Fibroblast of mammary gland (primary cell): ENCODE data around the gene TKTL1.
A peak's percentile ranks its signal among the peaks of the same experiment; 100 is the strongest.

Experiments
- DNase-seq: peaks from one replicate; pipeline ENCODE4 v3.0.0-alpha.2; 2010; ENCODE audit warnings: low read depth
- H3K4me3 ChIP-seq: 2 replicates; pipeline ENCODE4 v1.5.1; 2011; ENCODE audit warnings: low read depth, mild to moderate bottlenecking, low read length, moderate library complexity; ENCODE audit not compliant: control insufficient read depth
- TF ChIP-seq, protein P1 (sequence below): conservative IDR thresholded peaks from 2 replicates; pipeline ENCODE4 v1.5.1; 2011; ENCODE audit warnings: low read depth, low read length, inconsistent platforms; ENCODE audit not compliant: control insufficient read depth, insufficient read depth

Gene TKTL1

GRCh38 chrX:154315416-154315815 lies 19.8 kb downstream of the TKTL1 start:
- no peak overlapping the region for H3K4me3 ChIP-seq
- DNase-seq = no peak
- TF ChIP-seq, protein P1, sequence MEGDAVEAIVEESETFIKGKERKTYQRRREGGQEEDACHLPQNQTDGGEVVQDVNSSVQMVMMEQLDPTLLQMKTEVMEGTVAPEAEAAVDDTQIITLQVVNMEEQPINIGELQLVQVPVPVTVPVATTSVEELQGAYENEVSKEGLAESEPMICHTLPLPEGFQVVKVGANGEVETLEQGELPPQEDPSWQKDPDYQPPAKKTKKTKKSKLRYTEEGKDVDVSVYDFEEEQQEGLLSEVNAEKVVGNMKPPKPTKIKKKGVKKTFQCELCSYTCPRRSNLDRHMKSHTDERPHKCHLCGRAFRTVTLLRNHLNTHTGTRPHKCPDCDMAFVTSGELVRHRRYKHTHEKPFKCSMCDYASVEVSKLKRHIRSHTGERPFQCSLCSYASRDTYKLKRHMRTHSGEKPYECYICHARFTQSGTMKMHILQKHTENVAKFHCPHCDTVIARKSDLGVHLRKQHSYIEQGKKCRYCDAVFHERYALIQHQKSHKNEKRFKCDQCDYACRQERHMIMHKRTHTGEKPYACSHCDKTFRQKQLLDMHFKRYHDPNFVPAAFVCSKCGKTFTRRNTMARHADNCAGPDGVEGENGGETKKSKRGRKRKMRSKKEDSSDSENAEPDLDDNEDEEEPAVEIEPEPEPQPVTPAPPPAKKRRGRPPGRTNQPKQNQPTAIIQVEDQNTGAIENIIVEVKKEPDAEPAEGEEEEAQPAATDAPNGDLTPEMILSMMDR = no peak

DNA sequence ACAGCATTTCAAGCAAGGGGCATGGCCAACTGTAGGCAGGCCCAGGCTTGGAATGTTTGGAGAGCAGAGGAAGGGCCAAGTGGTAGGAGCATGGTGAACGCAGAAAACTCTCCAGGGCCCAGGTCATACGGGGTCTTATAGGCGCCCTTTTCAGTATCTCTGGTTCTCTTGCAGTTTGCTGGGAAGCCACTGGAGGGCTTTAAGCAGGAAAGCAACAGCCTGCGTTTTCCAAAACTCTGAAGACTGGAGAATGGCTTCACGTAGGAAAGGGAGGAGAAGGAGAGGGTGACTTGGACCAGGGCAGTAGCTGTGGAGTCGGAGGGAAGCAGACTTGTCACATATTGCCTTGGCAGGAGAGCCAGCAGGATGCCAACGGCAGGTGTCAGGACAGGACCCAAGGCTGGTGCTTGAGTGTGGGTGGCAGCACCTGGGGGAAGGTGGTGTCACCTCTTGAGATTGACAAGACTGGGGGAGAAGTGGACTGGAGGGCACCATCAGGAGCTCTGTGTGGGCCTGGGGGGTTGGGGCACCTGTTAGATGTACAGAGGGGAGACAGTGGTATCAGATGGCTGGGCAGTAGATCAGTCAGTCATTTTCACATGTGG lies 21.9 kb downstream of the TKTL1 start:
- TF ChIP-seq, protein P1 = peak; percentile 49
- peak; percentile 17 for DNase-seq
- no peak overlapping the region for H3K4me3 ChIP-seq

DNA sequence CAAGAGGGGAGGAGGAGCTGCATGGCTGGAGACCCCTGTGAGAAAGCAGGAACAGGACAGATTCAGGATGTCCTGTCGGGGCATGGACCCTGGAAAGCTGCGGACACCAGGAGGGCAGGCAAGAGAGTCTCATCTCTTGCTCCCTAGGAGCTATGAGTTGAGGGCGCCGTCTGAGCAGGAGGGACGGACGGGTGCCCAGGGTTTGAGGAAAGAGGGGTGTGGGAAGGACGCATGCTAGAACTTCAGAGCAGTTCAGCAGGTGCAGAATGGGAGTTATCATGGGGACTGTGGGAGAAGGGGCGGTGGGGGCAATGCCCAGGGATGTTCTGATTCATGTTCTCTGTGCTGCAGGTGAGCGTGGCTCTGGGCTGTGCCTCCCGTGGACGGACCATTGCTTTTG lies 24.8 kb downstream of the TKTL1 start:
- TF ChIP-seq, protein P1 = no peak
- H3K4me3 ChIP-seq = no peak overlapping the region
- no peak for DNase-seq

DNA sequence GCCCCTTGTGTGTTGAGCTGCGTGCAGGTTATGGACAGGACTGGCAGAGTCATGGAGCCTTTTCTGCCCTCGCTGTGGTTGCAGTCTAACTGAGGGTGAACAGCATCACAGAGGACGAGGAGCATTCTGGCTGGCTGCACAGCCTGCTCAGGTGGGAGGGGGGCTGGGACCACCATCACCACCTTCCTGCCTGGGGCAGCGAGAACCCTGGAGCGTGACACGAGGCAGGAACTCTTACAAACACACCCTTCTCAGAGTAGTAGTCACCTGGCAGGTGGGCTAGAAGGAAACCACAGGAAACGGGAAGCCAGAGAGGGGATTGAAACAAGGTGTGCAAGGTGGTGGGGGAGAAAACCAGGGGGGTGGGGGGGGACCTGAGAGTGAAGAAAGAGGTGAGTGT lies 25.6 kb downstream of the TKTL1 start:
- DNase-seq = no peak
- TF ChIP-seq, protein P1 = no peak
- H3K4me3 ChIP-seq = no peak overlapping the region

- TF ChIP-seq, protein P1 = no peak
- no peak overlapping the region for H3K4me3 ChIP-seq
- no peak for DNase-seq
These were observed 26.0 kb downstream of the TKTL1 start for GRCh38 chrX:154321594-154321993.

- TF ChIP-seq, protein P1 = no peak
- no peak overlapping the region for H3K4me3 ChIP-seq
- DNase-seq = no peak
These were observed 27.3 kb downstream of the TKTL1 start for GRCh38 chrX:154322890-154323289.

DNA sequence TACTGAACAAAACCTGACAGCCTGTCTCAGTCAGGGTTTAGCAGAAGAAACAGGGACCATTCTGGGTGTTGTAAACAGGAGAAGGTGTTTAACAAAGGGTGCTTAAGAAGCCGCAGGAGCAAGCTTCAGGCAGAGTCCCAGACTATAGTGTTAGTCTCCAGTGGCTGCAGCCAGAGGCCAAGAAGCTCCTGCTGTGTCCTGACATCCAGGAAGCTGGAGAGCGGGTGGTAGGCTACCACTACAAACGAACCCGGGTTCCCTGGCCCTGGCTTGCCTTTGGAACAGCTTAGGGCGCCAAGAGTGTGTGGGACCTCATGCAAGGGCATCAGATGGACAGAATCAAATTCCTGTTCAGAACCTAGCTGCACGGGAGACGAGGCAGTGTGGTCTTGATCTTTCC lies 27.9 kb downstream of the TKTL1 start:
- no peak for DNase-seq
- H3K4me3 ChIP-seq = no peak overlapping the region
- TF ChIP-seq, protein P1 = no peak
